HG03575 (cell line): ENCODE measurements around the gene IL32.

Experiments used
- ATAC-seq: cut with Tn5 transposase; IDR thresholded peaks from one replicate; pipeline ENCODE4 v1.9.1; 2021; ENCODE audit not compliant: unreplicated experiment, insufficient number of reproducible peaks, low FRiP score; ENCODE audit errors: extremely low read depth

The IL32 gene

GRCh38 chr16:3027489-3027795 is 38.0 kb upstream of the IL32 start:
- ATAC-seq = no peak

- no peak for ATAC-seq
These were observed 37.3 kb upstream of the IL32 start for GRCh38 chr16:3027983-3028715.

GRCh38 chr16:3028716-3029319 is 36.6 kb upstream of the IL32 start:
- ATAC-seq = no peak

DNA sequence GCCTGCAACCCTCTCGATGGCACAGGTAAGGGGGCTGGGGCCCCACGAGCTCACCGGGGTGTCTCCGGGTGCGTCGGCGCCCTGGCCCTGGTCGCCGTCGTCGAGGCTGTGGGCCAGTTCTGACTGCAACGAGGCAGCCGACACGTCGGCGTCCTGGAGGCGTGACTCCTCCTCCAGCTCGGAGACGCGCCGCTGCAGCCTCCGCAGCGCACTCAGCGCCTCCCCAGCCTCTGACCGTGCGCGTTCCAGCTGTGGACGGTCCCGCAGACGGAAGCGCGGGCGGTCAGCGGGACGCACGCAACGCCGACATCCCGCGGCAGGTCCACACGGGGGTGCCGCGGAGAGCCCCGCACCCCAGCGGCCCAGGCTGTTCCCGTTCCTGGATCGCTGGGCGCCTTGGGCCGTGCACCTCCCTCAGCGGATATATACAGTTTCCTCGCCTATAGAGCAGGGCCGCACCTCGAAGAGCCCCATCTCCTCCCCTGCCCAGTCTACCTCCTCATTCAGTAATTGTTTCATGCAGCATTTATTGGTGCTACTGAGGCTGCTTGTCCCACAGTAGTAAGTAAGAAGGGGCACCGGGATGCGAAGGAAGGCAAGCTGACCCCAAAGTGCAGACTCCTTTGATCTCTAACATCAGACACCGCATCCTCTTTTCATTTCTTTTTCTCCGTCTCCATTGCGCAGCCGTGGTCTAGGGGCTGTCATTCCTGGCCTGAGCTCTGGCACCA is 35.8 kb upstream of the IL32 start:
- ATAC-seq = no peak

- ATAC-seq = no peak
These were observed 34.9 kb upstream of the IL32 start for GRCh38 chr16:3030222-3031212.

DNA sequence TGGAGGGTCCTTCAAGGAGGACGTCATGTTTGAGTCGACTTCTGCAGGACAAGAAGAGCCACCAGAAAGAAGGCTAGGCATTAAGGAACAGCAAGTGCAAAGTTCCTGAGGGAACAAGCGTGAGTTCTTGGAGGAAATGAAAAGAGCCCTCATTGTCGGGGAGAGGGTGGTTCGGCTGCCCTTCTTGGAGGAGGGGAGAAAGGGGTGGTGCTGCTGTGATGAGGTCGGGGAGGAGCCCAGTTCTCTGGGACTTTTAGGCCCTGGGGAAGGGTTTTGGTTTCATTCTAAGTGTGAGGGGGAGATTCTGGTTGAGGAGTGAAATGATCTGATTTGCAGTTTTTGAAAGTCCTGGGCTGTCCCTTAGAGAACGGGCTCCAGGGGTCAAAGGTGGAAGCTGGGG is 32.8 kb upstream of the IL32 start:
- ATAC-seq = no peak

DNA sequence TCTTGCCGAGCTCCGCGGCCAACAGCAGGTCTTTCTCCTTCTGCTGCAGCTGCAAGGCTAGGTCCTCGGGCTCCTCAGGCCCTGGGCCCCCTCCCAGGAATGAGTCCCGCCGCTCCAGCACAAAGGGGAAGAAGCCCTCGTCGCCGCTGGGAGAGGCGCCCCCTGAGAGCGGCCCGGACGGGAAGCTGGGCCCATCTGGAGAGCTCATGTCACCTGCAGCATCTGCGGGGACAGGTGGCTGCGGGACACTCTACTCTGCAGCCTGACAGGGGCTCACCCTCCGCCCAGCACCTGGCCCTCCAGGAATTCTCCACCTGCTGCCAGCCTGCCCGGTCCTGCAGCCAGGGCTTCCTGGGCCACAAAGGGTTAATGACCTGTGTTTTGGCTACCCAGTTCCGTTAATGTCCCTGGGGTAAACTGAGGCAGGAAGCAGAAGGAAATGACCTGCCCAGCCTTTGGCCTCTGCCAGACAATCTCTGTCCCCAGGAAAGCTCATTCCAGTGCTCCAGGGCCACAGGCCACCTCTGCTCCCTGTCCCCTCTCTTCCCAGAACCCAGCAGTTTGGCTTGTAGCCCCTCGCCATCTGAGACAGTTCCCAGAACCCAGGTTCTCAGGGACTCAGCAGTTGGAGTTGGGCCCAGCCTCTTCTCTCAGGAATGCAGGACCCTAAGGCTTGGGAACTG is 30.0 kb upstream of the IL32 start:
- ATAC-seq = no peak

GRCh38 chr16:3035972-3036725 is 29.3 kb upstream of the IL32 start:
- no peak for ATAC-seq

- no peak for ATAC-seq
These were observed 28.6 kb upstream of the IL32 start, which contains the start of gene BICDL2 for GRCh38 chr16:3036726-3037315. BICDL2 (minus strand) TSS chr16:3036944; CDS start chr16:3035496, 1,448 bp downstream.

DNA sequence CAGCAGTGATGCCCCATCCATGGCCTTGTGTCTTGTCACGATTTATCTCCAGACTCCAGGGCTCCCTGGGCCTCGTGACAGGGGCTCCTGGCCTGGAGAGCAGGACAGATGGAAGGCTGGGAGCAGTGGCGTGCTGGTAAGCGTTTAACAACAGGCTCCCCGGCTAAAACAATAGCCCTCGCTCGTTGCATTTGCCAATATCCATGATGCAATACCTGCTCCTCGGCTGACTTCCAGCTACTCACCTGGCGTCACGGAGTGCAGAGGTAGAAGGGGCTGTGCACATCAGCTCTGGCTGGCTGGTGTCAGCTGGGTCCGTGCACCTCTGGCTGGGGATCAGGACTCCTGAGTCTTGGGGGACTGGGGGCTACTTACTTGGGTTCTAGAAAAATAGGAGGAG is 27.2 kb upstream of the IL32 start:
- ATAC-seq = no peak

GRCh38 chr16:3038896-3039295 is 26.5 kb upstream of the IL32 start:
- no peak for ATAC-seq

DNA sequence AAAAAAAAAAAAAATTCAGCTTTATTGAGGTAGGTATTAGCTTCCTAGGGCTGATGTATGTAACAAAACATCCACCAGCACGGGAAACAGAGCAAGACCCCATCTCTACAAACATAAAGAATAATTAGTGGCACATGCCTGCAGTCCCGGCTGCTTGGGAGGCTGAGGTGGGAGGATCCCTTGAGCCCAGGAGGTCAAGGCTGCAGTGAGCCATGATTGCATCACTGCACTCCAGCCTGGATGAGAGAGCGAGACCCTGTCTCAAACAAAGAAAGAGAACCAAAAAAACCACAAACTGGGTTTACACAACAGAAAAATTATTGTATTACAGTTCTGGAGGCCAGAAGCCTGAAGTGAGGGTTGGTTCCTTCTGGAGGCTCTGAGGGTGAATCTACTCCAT is 23.1 kb upstream of the IL32 start:
- ATAC-seq = no peak

- no peak for ATAC-seq
These were observed 20.7 kb upstream of the IL32 start for GRCh38 chr16:3044708-3045107.

GRCh38 chr16:3045758-3046640 is 19.4 kb upstream of the IL32 start, which contains the start of gene MMP25:
MMP25 (plus strand) TSS chr16:3046561; CDS start chr16:3046918, 357 bp downstream.
- no peak for ATAC-seq

DNA sequence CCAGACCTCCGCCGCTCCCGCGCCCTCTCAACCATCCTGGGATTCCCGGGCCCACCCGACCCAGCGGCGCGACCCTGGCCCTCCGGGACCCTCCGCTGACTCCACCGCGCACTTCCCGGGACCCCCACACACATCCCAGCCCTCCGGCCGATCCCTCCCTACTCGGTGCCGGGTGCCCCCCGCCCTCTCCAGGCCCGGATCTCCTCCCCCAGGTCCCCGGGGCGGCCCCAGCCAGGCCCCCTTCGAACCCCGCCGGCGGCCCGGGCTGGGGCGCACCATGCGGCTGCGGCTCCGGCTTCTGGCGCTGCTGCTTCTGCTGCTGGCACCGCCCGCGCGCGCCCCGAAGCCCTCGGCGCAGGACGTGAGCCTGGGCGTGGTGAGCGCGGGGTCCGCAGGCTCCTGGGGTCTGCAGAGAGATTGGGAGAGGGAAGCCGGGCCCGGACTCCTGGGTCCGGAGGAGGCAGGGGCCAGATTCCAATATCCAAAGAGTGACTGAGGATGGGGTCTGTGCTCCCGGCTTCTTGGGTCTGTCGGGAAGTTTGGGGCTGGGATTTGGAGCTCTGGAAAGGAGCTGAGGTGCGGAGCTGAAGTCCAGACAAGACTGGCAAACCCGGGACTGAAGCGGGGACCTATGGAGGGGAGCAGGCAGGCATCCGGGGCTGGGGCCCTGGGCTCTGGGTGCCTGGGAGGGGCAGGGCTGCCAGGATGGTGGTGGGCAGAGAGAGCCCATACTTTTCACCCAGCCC is 18.6 kb upstream of the IL32 start:
- ATAC-seq = no peak

- ATAC-seq = no peak
These were observed 18.1 kb upstream of the IL32 start for GRCh38 chr16:3047387-3047720.
